ENCODE results near the gene DBF4B.

Gene DBF4B

GRCh38 chr17:44778656-44779210, 70.3 kb downstream of the DBF4B start:
- DNase-seq: no peak

DNA sequence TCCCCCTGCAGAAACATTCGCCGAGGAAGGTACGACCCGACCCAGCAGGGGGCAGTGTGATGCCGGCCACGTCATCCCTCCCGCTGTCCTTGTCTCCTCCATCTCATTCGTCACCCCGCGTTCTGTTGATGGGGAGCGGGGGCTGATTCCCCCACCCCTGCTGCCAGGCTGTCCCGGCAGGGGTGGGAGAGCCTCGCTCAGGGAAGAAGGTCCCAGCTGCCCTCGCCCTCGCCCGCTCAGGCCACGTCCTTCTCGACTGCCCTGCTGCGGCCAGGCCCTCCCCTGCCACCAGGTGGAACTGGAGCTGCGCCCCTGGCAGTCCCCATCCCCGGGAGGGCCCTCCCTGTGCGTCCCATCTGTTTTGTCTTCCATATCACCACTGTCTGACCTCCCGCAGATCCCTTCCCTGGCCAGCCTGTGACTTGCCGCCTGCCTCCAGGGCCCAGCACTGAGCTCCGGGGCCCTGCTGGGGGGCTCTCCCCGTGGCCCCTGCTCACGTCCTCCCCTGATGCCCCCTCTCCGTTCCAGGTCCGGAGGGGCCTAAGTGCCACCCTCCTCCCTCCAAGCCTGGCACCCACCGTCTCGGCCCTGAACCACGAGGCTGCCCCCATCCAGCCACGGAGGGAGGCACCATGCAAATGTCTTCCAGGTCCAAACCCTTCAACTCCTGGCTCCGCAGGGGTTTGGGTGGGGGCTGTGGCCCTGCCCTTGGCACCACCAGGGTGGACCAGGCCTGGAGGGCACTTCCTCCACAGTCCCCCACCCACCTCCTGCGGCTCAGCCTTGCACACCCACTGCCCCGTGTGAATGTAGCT, 71.0 kb downstream of the DBF4B start:
- DNase-seq: peak; percentile 33

GRCh38 chr17:44780161-44780560, 71.7 kb downstream of the DBF4B start:
- no peak for DNase-seq

GRCh38 chr17:44780845-44781480, 72.5 kb downstream of the DBF4B start:
- no peak for DNase-seq

GRCh38 chr17:44781551-44782325, 73.3 kb downstream of the DBF4B start:
- no peak for DNase-seq

DNA sequence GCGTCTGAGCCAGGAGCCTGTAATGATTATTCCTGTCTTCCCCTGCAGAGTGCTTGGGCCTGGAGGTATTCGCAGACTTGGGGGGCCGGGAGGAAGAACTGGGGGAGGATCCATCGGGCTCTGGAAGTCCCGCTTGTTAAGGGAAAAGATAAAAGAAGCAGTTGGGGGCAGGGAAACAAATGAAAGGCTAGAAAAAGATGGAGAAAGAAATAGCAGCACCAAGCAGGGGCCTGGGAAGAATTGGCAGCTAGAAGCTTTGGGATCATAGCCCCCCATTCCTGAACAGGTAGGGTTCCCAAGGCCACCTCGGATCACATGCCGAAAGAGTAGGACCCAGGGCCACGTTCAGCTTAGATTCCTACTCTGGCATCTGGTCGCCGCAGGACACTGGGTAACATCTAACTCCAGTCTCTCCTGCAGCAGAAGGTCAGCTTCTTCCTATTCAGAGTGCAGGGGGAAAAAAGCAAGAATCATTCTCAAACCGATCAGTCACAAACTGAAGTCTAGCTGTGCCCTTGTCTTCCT, 73.9 kb downstream of the DBF4B start:
- no peak for DNase-seq

GRCh38 chr17:44785921-44786320, 77.5 kb downstream of the DBF4B start:
- peak; percentile 25 for DNase-seq

DNA sequence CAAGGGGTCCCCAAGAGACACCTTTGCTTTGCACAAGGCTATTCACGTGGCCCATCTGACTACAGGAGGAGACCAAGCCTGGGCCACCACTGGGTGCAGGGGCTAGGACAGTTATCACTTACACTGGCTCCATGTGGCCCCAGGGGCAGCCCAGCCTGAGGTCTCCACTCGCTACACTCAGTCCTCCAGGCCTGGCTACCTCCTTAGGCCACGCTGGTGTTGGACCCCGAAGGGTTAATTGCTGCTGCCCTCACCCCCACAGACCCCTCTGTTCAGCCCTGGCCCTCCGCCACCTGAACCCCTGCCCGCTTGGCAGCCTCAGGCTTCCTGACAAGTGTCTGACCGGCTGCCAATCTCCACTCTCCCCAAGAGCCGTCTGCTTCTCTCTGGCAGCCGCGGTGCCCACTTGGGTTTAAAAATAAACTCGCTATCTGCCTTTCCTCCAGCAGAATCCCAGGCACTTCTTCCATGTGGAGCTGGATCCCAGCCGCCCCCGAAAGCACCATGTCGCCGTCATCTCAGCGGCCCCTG, 78.2 kb downstream of the DBF4B start:
- peak; percentile 29 for DNase-seq

GRCh38 chr17:44787271-44787940, 78.9 kb downstream of the DBF4B start:
- no peak for DNase-seq

GRCh38 chr17:44788139-44788538, 79.7 kb downstream of the DBF4B start:
- DNase-seq: no peak

DNA sequence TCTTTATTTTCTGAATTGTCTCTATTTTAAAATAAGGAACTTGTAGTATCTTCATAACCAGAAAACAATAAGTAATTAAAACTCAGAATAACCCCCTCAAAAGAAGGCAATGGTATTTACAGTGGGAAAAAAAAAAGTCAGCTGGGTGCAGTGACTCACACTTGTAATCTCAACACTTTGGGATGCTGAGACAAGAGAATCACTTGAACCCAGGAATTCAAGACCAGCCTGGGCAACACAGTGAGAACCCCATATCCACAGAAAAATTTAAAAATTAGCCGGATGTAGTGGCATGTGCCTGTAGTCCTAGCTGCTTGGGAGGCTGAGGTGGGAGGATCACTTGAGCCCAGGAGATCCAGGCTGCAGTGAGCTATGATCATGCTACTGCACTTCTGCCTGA, 83.8 kb downstream of the DBF4B start:
- DNase-seq: no peak

DNA sequence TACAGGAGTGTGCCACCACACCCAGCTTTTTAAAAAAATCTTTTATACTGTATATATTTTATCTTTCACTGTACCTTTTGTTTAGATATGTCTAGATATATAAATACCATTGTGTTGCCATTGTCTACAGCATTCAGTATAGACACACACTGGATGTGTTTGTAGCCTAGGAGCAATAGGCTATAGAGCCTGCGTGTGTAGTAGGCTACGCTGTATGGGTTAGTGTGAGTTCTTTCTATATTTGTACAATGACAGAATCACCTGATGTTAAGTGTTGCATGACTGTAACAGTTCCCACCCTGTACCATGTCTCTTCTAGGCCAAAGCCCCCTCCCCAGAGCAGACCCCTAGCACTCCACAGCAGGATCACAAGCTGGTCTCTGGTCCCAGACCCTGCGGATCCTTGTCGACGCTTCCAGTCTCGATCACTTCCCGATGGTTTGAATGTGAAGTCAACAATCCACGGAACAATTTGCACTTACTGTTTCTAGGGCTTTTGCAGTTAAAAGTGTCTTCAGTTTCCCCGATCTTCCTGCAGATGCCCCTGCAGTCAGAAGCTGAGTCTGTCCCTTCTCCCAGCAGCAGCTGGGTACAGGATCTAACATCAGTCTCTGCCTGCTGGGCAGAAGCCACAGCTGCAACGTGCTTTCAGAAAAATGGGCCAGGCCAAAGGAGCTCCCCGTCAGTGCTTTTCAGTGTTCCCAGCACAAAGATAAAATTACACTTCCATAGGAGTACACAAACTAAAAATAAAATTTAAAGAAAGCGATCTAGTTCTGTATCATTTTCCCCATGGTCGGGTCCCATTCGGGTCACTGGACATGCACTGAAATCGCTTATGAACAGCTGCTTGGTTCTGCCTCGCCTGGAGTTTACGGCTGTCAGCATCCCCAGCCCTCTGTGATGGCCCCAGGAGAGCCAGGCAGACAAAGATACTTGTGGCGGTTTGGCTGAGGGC, 85.7 kb downstream of the DBF4B start:
- DNase-seq: no peak

DNA sequence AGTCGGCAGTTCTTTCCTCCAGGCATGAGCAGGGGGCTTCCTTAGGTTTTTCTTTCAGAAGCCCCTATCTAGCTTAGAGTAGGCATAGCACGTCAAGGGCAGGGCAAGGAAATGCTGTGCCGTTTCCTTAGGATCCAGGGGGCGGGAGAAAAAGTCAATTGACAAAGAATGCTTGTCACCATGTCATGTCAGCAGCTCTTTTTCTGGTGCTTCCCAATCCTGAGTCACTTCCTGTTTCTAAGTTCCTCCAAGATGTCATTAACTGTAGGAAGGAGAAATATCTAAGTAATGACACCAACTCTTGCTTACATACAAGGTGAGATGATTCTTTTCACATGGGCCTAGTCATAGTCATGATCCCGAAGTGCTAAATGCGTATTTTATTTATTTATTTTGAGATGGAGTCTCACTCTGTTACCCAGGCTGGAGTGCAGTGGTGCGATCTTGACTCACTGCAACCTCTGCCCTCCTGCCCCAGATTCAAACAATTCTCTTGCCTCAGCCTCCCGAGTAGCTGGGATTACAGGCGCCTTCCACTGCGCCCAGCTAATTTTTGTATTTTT, 86.5 kb downstream of the DBF4B start:
- no peak for DNase-seq

GRCh38 chr17:44795421-44795820, 87.0 kb downstream of the DBF4B start:
- DNase-seq: no peak

DNA sequence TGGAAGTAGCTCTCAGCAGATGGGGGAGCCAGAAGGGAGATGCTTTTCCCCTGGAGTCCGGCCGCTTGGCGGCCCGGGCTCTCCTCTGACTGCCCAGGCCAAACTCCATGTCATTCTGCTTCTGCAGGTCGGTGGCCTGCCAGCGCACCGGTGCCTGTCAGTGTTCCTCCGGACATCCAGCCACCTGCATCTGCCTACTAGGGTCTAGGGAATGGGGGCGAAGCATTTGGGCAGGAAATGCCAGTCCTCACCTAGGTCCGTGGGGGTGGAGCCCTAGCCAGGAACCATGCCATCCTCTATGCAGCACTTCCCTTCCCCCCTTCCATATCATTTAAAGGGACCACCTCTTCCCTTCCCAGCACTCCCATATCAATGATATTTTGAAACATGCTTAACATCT, 87.5 kb downstream of the DBF4B start:
- no peak for DNase-seq

GRCh38 chr17:44796731-44797130, 88.3 kb downstream of the DBF4B start:
- no peak for DNase-seq

DNA sequence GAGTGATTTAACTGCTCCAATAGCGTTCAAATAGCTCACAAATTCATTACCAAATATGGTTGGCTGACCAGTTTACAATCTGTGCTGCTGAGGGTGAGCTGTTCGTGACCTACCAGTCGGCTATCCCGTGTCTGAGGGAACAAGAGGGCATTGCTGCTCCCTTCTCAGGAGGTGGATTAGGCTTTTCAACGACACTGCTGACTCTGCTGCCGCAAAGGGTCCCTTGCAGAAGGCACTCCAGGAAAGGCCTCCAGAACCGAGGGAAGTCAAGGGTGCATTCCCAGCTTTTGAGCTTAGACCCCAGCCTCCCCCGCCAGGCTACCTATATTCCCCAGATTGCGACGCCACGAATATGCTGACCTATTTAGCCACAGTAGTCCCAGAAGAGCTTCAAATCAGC, 89.3 kb downstream of the DBF4B start:
- no peak for DNase-seq

- DNase-seq: no peak
These were observed 89.9 kb downstream of the DBF4B start for GRCh38 chr17:44798356-44798755.
